Caco-2 (cell line): ENCODE data around the gene HIPK2. TPM values are rescaled to one million over a fixed set of nuclear protein-coding genes. Genes with fewer than 3 reads are reported as not detected.

Source experiments
- BruUV-seq: library from RNA; stranded (reverse); fragments of 400-500 nt; replicated peaks from 2 replicates; lab custom pipeline; 2021; lab: Mats Ljungman, UMichigan
- CTCF ChIA-PET: fragments of 300-600 bp; sonication (Branson Sonifier 250); formaldehyde crosslinking; loops from one replicate; lab custom pipeline; 2022; ENCODE audit warnings: antibody characterized with exemption; lab: Charles Lee
- POLR2A ChIA-PET: fragments of 300-600 bp; sonication (Branson Sonifier 250); formaldehyde crosslinking; loops from one replicate; lab custom pipeline; 2022; ENCODE audit warnings: antibody characterized with exemption; lab: Charles Lee
- DNase-seq, 2 experiments: peaks; one replicate each; pipeline versions ENCODE4 v3.0.0 to v3.0.0-alpha.2; 2020 to 2022
- H3K27me3 ChIP-seq: replicated peaks from 2 replicates; pipeline ENCODE4 v1.6.0; 2011; ENCODE audit warnings: low read length; ENCODE audit not compliant: control insufficient read depth, insufficient read depth
- H3K36me3 ChIP-seq: 2 replicates; pipeline ENCODE4 v1.5.1; 2011; ENCODE audit warnings: low read length; ENCODE audit not compliant: control insufficient read depth, insufficient read depth
- H3K4me1 ChIP-seq: fragments of 250-450 bp; sonication (Bioruptor Pico); 2 replicates; pipeline ENCODE4 v1.5.1; 2020; ENCODE audit warnings: mild to moderate bottlenecking
- H3K4me3 ChIP-seq: 2 replicates; pipeline ENCODE4 v1.5.1; 2011; ENCODE audit warnings: low read depth, mild to moderate bottlenecking, control low read depth, low read length
- H3K9me3 ChIP-seq: fragments of 250-450 bp; sonication (Bioruptor Pico); 2 replicates; pipeline ENCODE4 v1.5.1; 2020; ENCODE audit warnings: mild to moderate bottlenecking, moderate library complexity
- H3K27ac Mint-ChIP-seq: one replicate; pipeline ENCODE4 v1.8.0; 2022; ENCODE audit warnings: mixed read lengths; ENCODE audit not compliant: unreplicated experiment
- H3K27me3 Mint-ChIP-seq: one replicate; pipeline ENCODE4 v1.8.0; 2022; ENCODE audit warnings: mixed read lengths; ENCODE audit not compliant: insufficient read depth, unreplicated experiment
- H3K36me3 Mint-ChIP-seq: one replicate; pipeline ENCODE4 v1.8.0; 2022; ENCODE audit warnings: mild to moderate bottlenecking, mixed read lengths; ENCODE audit not compliant: insufficient read depth, unreplicated experiment
- H3K4me1 Mint-ChIP-seq: one replicate; pipeline ENCODE4 v1.8.0; 2022; ENCODE audit warnings: low read depth, mixed read lengths; ENCODE audit not compliant: unreplicated experiment
- H3K4me3 Mint-ChIP-seq: one replicate; pipeline ENCODE4 v1.8.0; 2022; ENCODE audit warnings: mild to moderate bottlenecking, moderate library complexity, mixed read lengths; ENCODE audit not compliant: unreplicated experiment
- H3K9me3 Mint-ChIP-seq: one replicate; pipeline ENCODE4 v1.8.0; 2022; ENCODE audit warnings: mixed read lengths; ENCODE audit not compliant: unreplicated experiment
- intact Hi-C: fragments of 100-400 bp; cut with micrococcal nuclease; formaldehyde crosslinking; loops from one replicate; pipeline ENCODE4 v1.10.0; 2022; ENCODE audit not compliant: unreplicated experiment
- total RNA-seq: library from RNA; stranded (reverse); gene quantifications from 2 replicates; pipeline ENCODE4 v1.2.3, GENCODE V29; 2022
- TF ChIP-seq, protein P1 (sequence below), 2 experiments: fragments of 200-600 bp in 1 of 2; IDR thresholded peaks; 1 replicate in 1 of 2; 2 replicates in 1 of 2; pipeline versions ENCODE4 v1.5.1 to v1.8.0; 2011 to 2022; ENCODE audit warnings: antibody characterized with exemption in 1 of 2, control low read depth in 1 of 2, inconsistent platforms in 1 of 2, low read depth in 1 of 2, low read length in 1 of 2, mild to moderate bottlenecking in 1 of 2, moderate library complexity in 1 of 2; ENCODE audit not compliant: insufficient read depth in 1 of 2, severe bottlenecking in 1 of 2, unreplicated experiment in 1 of 2

Gene HIPK2
- total RNA-seq, 1 experiment from 2014 or later, result 42.8 TPM

DNA sequence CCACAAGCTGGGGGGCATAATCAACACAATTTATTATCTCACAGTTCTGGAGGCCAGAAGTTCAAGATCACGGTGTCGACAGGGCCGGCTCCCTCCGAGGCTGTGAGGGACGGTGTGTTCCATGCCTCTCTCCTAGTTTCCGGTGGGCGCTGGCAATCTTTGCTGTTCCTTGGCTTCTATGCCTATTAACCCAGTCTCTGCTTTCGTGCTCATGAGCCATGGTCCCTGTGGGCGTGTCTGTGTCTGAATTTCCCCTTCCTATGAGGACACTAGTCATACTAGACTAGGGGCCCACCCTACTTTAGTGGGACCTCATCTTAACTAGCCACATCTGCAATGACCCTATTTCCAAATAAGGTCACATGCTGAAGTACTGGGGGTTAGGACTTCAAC lies 29.4 kb downstream of the HIPK2 start:
- no peaks in the 10 kb centered on the region; the same call in 1 of the 2 replicates for H3K36me3 ChIP-seq
- no peaks in the 10 kb centered on the region for H3K27me3 Mint-ChIP-seq
- H3K4me1 Mint-ChIP-seq, result peaks cover 6% of the 10 kb centered on the region
- no TSS peak for BruUV-seq
- intact Hi-C loops, result loop anchor here (10.0 kb wide), 1 partner anchor 104 kb away; no protein-coding TSS in a partner anchor
- H3K4me3 Mint-ChIP-seq, result no peak overlapping the region
- H3K4me1 ChIP-seq, result no peaks in the 10 kb centered on the region
- H3K27ac Mint-ChIP-seq, result no peak overlapping the region
- POLR2A ChIA-PET, result no interaction called here
- DNase-seq, result no peak
- no peak overlapping the region for H3K4me3 ChIP-seq
- H3K27me3 ChIP-seq, result no peaks in the 10 kb centered on the region
- H3K9me3 Mint-ChIP-seq, result no peaks in the 10 kb centered on the region
- no peaks in the 10 kb centered on the region for H3K36me3 Mint-ChIP-seq
- TF ChIP-seq, protein P1, sequence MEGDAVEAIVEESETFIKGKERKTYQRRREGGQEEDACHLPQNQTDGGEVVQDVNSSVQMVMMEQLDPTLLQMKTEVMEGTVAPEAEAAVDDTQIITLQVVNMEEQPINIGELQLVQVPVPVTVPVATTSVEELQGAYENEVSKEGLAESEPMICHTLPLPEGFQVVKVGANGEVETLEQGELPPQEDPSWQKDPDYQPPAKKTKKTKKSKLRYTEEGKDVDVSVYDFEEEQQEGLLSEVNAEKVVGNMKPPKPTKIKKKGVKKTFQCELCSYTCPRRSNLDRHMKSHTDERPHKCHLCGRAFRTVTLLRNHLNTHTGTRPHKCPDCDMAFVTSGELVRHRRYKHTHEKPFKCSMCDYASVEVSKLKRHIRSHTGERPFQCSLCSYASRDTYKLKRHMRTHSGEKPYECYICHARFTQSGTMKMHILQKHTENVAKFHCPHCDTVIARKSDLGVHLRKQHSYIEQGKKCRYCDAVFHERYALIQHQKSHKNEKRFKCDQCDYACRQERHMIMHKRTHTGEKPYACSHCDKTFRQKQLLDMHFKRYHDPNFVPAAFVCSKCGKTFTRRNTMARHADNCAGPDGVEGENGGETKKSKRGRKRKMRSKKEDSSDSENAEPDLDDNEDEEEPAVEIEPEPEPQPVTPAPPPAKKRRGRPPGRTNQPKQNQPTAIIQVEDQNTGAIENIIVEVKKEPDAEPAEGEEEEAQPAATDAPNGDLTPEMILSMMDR (IDR thresholded peaks at IDR 0.05; ENCODE audit: insufficient read depth in 1 of 2, low read depth in 1 of 2, low read length in 1 of 2, severe bottlenecking in 1 of 2, unreplicated experiment in 1 of 2), result no peak
- CTCF ChIA-PET, result no interaction called here
- no peaks in the 10 kb centered on the region for H3K9me3 ChIP-seq

DNA sequence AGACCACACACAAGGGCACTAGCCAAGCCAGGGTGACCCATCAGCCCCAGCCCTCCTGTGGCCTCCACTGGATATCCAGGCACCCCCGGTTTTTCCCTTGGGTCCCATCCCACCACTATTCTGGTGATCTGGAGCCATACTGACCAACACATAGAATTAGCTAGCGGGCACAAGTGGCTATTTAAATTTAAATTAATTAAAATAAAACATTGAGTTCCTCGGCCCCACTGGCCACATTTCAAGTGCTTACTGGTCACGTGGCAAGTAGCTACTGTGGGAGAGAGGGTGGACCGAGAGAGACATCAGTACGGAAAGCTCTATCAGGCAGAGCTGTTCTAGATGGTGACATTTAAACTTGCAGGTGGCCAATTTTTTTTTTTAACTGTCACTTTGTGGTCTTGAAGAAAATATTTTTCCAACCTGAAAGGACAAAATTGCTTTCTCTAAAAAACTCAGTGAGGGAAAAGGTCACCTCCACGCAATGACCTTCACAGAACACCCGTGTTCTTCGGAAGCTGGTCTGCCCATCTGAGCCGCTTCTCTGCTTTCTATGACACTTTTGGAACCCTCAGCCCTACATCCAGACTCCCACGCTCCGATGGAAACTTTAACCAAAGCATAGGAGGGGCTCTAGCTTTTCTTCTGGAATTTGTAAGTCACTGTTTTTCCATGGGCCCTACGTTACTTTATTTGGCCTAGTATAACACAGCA lies 30.0 kb downstream of the HIPK2 start:
- Histone ChIP-seq H3K4me1 (no peaks in the 10 kb centered on the region), H3K27me3 (no peaks in the 10 kb centered on the region), H3K9me3 (no peaks in the 10 kb centered on the region), H3K36me3 (no peaks in the 10 kb centered on the region), H3K4me3 (no peak overlapping the region)
- intact Hi-C loops, result loop anchor here (10.0 kb wide), 1 partner anchor 103 kb away; no protein-coding TSS in a partner anchor
- ChIA-PET POLR2A (no interaction called here), CTCF (no interaction called here)
- H3K4me1 Mint-ChIP-seq, result peaks cover 6% of the 10 kb centered on the region
- BruUV-seq, result no TSS peak
- no peaks in the 10 kb centered on the region for H3K27me3 Mint-ChIP-seq
- H3K36me3 Mint-ChIP-seq, result no peaks in the 10 kb centered on the region
- no peak for DNase-seq
- H3K4me3 Mint-ChIP-seq, result no peak overlapping the region
- H3K9me3 Mint-ChIP-seq, result no peaks in the 10 kb centered on the region
- no peak overlapping the region for H3K27ac Mint-ChIP-seq
- TF ChIP-seq, protein P1 (IDR thresholded peaks at IDR 0.05; ENCODE audit: insufficient read depth in 1 of 2, low read depth in 1 of 2, low read length in 1 of 2, severe bottlenecking in 1 of 2, unreplicated experiment in 1 of 2), result no peak

DNA sequence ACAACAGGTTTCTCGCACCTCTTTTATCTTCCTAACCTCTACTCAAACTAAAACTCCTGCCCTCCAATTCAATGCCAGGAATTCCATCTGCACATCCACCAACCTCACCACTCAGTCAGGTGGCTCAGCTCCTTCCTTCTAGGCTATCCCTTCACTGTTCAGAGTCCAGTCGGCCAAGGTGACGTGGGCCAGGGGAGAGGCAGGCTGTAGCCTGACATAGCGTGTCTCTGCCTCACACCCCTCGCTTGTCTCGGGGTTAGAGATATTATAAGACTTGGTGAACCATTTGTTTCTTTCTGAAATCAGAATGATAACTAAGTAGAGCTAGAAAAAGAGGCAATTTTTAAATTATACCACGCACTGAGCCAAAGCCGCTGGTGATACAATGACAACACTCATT lies 31.1 kb downstream of the HIPK2 start:
- no peaks in the 10 kb centered on the region for H3K27me3 ChIP-seq
- intact Hi-C loops, result loop anchor here (10.0 kb wide), 1 partner anchor 102 kb away; no protein-coding TSS in a partner anchor
- TF ChIP-seq, protein P1 (IDR thresholded peaks at IDR 0.05; ENCODE audit: insufficient read depth in 1 of 2, low read depth in 1 of 2, low read length in 1 of 2, severe bottlenecking in 1 of 2, unreplicated experiment in 1 of 2), result no peak
- no peak overlapping the region for H3K4me3 ChIP-seq
- Mint-ChIP-seq H3K27me3 (no peaks in the 10 kb centered on the region), H3K4me3 (no peak overlapping the region), H3K9me3 (no peaks in the 10 kb centered on the region), H3K36me3 (no peaks in the 10 kb centered on the region), H3K27ac (no peak overlapping the region), H3K4me1 (peaks cover 6% of the 10 kb centered on the region)
- CTCF ChIA-PET, result no interaction called here
- DNase-seq, result no peak
- H3K36me3 ChIP-seq, result no peaks in the 10 kb centered on the region
- BruUV-seq, result no TSS peak
- H3K4me1 ChIP-seq, result no peaks in the 10 kb centered on the region; the same call in 1 of the 2 replicates
- H3K9me3 ChIP-seq, result no peaks in the 10 kb centered on the region
- POLR2A ChIA-PET, result no interaction called here
